ENCODE data around the gene PCDHB13.

- peak; percentile 27 to 48 for TF ChIP-seq CTCF (conservative IDR thresholded peaks at IDR 0.05 in 1 of 2, IDR thresholded peaks at IDR 0.05 in 1 of 2; ENCODE audit: extremely low read depth in 1 of 2, insufficient read depth in 1 of 2, low read depth in 1 of 2, low read length in 2 of 2)
- no peak for TF ChIP-seq EZH2 (IDR thresholded peaks at IDR 0.05; ENCODE audit: borderline replicate concordance, low read length)
These were observed 31.5 kb upstream of the PCDHB13 start, which contains the start of gene PCDHB16 for GRCh38 chr5:141182248-141182647.
